Nephron progenitor cell (in vitro differentiated cells): ENCODE measurements around the gene KLHDC3.
A peak's percentile ranks its signal among the peaks of the same experiment; 100 is the strongest.
"Not testable (repeated sequence)": the region's sequence is repeated elsewhere in the genome, so short reads cannot be mapped to it uniquely, and the experiment has no call there.

Source experiments
- DNase-seq: peaks from one replicate; pipeline ENCODE4 v3.0.0; 2021
- H3K27ac Mint-ChIP-seq: 2 replicates; pipeline ENCODE4 v1.8.0; 2021; ENCODE audit warnings: mild to moderate bottlenecking, moderate library complexity, mixed read lengths
- H3K27me3 Mint-ChIP-seq: 2 replicates; pipeline ENCODE4 v1.8.0; 2021; ENCODE audit warnings: mild to moderate bottlenecking, low read depth, mixed read lengths; ENCODE audit not compliant: poor library complexity
- H3K36me3 Mint-ChIP-seq: 2 replicates; pipeline ENCODE4 v1.8.0; 2021; ENCODE audit warnings: low read depth, mixed read lengths
- H3K4me1 Mint-ChIP-seq: 2 replicates; pipeline ENCODE4 v1.8.0; 2021; ENCODE audit warnings: mixed read lengths
- H3K4me3 Mint-ChIP-seq: 2 replicates; pipeline ENCODE4 v1.8.0; 2021; ENCODE audit warnings: mild to moderate bottlenecking, moderate library complexity, mixed read lengths
- H3K9me3 Mint-ChIP-seq: 2 replicates; pipeline ENCODE4 v1.8.0; 2021; ENCODE audit warnings: mild to moderate bottlenecking, moderate library complexity, mixed read lengths
- CTCF ChIP-seq: fragments of 200-600 bp; sonication (generic); IDR thresholded peaks from 2 replicates; pipeline ENCODE4 v1.5.0; 2021; ENCODE audit warnings: antibody characterized with exemption

Gene KLHDC3

GRCh38 chr6:42996513-42996912 is 17.5 kb upstream of the KLHDC3 start:
- peaks cover 13% of the 10 kb centered on the region for H3K4me1 Mint-ChIP-seq
- H3K27me3 Mint-ChIP-seq: no peaks in the 10 kb centered on the region
- H3K9me3 Mint-ChIP-seq: no peaks in the 10 kb centered on the region
- no peak for DNase-seq
- no peak for TF ChIP-seq CTCF
- peaks cover 22% of the 10 kb centered on the region for H3K36me3 Mint-ChIP-seq
- no peak overlapping the region for H3K4me3 Mint-ChIP-seq
- H3K27ac Mint-ChIP-seq: no peak overlapping the region

- not testable (repeated sequence) for DNase-seq, H3K4me3 Mint-ChIP-seq, H3K27ac Mint-ChIP-seq, H3K27me3 Mint-ChIP-seq, H3K9me3 Mint-ChIP-seq
- peaks cover 13% of the 10 kb centered on the region for H3K4me1 Mint-ChIP-seq
- peaks cover 25% of the 10 kb centered on the region for H3K36me3 Mint-ChIP-seq
These were observed 15.8 kb upstream of the KLHDC3 start for GRCh38 chr6:42998205-42998604.

GRCh38 chr6:43001843-43002242 is 12.2 kb upstream of the KLHDC3 start:
- peaks cover 26% of the 10 kb centered on the region for H3K36me3 Mint-ChIP-seq
- H3K4me1 Mint-ChIP-seq: peaks cover 13% of the 10 kb centered on the region

GRCh38 chr6:43005844-43006243 is 8.2 kb upstream of the KLHDC3 start:
- peaks cover 43% of the 10 kb centered on the region for H3K36me3 Mint-ChIP-seq
- no peak for TF ChIP-seq CTCF
- H3K4me3 Mint-ChIP-seq: no peak overlapping the region
- no peaks in the 10 kb centered on the region for H3K9me3 Mint-ChIP-seq
- DNase-seq: no peak
- H3K4me1 Mint-ChIP-seq: peaks cover 7% of the 10 kb centered on the region
- peaks cover 2% of the 10 kb centered on the region for H3K27me3 Mint-ChIP-seq
- no peak overlapping the region for H3K27ac Mint-ChIP-seq

More at GRCh38 chr6:43001843-43002242, 12.2 kb upstream of the KLHDC3 start:
- Mint-ChIP-seq H3K9me3 (no peaks in the 10 kb centered on the region), H3K27ac (no peak overlapping the region), H3K4me3 (no peak overlapping the region), H3K27me3 (peaks cover 2% of the 10 kb centered on the region)
- no peak for TF ChIP-seq CTCF
- no peak for DNase-seq

GRCh38 chr6:43006251-43006650 is 7.8 kb upstream of the KLHDC3 start:
- H3K4me3 Mint-ChIP-seq: no peak overlapping the region

GRCh38 chr6:43007126-43007525 is 6.9 kb upstream of the KLHDC3 start:
- Mint-ChIP-seq H3K27ac (peak overlapping the region; percentile 82), H3K4me3 (no peak overlapping the region), H3K9me3 (no peaks in the 10 kb centered on the region)

More at GRCh38 chr6:43006251-43006650, 7.8 kb upstream of the KLHDC3 start:
- H3K9me3 Mint-ChIP-seq: no peaks in the 10 kb centered on the region
- H3K27me3 Mint-ChIP-seq: peaks cover 2% of the 10 kb centered on the region
- no peak for TF ChIP-seq CTCF
- no peak overlapping the region for H3K27ac Mint-ChIP-seq
- H3K4me1 Mint-ChIP-seq: peaks cover 11% of the 10 kb centered on the region
- no peak for DNase-seq
- H3K36me3 Mint-ChIP-seq: peaks cover 41% of the 10 kb centered on the region

More at GRCh38 chr6:43007126-43007525, 6.9 kb upstream of the KLHDC3 start:
- Mint-ChIP-seq H3K27me3 (peaks cover 2% of the 10 kb centered on the region), H3K4me1 (peaks cover 18% of the 10 kb centered on the region), H3K36me3 (peaks cover 41% of the 10 kb centered on the region)
- DNase-seq: no peak
- no peak for TF ChIP-seq CTCF
